GM18951 (cell line): ENCODE data around the gene TRPV6.

Source experiments
- POLR2A ChIP-seq: IDR thresholded peaks from 4 replicates; pipeline ENCODE4 v1.6.1; 2011; ENCODE audit warnings: mild to moderate bottlenecking; ENCODE audit not compliant: insufficient read length, insufficient read depth; ENCODE audit errors: extremely low read depth
- in situ Hi-C: fragments of 300-500 bp; cut with MboI; formaldehyde crosslinking; loops from one replicate; pipeline ENCODE4 v1.12.0; 2022; ENCODE audit warnings: low sequenced_read_pairs, mixed read lengths, inconsistent platforms; ENCODE audit not compliant: unreplicated experiment

TRPV6 gene

DNA sequence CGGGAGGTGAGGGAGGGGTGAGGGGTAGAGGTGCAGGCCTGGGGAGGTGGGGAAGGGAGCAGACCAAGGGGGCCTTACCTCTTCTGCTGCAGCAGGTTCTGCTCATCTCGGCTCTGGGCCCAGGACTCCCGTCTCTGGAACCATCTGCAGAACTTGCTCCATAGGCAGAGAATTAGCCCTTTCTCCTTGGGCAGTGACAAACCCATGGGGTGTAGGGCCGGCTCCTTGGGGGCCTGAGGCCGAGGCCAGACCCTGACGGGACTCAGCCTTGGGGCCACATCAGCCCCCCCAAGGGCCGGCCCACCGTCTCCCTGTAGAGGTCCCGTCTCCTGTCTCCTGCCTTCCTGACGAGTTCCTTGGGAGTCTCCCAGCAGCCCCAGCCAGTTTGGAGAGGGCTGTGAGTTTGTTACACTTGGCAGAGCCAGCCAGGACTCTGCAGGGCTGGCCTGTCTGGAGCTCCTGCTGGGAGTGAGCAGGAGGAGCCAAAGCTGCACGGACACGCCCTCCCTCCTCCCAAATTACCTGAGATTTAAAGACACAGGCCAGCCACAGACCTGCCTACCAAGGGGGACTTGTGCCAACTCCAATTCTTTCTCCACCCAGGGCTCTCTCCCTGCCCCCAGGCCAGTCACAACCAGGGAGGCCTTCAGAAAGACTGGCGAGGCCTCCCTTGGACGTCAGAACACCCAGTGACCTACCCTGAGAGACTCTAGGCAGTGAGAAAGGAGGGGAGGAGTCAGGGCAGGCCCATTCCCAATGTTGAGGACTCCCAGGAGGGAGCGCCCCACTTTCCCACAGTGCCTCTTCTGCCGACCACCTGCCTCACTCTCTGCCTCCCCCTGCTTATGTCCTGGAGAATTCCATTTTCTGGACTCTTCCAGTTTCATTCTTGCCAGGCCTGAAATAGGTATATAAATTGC, at the start of gene TRPV6:
TRPV6 (minus strand) TSS at position 435 of the 920 bp plus-strand sequence.
- no peak for TF ChIP-seq POLR2A
- in situ Hi-C loops, result no loop called here

DNA sequence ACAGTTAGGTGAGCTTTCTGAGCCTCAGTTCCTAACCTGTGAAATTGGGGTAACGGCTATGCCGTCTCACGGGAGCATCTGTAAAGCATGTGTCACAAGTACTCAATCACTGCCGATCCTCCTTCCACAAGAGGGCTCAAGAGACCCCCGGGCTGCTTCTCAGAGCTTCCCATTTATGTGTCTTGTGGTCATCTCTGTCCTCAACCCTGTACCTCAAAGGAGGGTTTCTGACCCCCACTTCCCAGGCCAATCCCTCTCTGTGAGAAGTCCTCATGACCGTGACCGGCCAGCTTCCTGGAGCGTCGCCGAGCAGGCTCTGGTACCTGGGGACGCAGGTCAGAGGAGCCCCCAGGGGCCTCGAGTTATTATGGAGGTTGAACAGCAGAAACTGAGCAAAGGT, 48.5 kb upstream of the TRPV6 start:
- in situ Hi-C loops, result no loop called here
- TF ChIP-seq POLR2A, result no peak

DNA sequence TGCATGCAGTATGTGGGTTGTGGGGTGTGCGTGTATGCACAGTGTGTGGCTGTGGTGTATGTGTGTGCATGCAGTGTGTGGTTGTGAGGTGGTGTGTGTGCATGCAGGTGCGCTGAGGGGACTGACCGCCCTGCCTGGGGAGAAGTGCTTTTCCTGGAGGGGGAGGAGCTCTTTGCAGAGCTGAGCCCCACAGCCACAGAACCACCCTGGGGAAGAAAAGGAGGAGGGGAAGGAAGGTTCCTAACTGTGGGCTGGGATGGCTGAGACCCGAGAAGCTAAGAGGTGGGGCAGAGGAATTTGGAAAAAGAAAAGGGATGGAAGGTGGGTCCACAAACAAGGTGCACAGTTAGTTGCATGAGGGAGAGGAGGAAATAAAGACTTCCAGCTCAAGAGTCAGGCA, 48.1 kb upstream of the TRPV6 start, which contains the start of gene TRPV5:
TRPV5 (minus strand) TSS at position 123 of the 400 bp plus-strand sequence. CDS start 287 bp downstream, outside the sequence.
- TF ChIP-seq POLR2A, result no peak
- in situ Hi-C loops, result no loop called here

DNA sequence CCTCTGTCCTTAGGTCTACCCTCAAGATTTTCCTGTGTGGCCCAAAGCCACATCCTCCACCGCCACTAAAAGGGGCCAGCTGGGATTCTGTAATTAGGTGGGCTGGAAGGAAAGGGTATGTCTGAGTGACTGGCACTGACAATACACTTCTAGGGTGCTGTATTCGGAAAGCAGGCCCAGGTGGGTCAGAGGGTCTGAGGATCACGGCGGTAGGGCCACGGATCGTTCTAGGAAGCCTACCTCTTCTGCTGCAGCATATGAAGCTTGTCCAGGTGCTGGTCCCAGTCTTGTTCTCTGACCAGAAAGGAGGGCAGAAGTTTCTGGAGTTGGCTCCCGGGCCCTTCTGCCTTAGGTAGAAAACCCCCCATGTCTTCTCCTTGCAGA, 47.5 kb upstream of the TRPV6 start:
- TF ChIP-seq POLR2A, result no peak
- in situ Hi-C loops, result no loop called here

DNA sequence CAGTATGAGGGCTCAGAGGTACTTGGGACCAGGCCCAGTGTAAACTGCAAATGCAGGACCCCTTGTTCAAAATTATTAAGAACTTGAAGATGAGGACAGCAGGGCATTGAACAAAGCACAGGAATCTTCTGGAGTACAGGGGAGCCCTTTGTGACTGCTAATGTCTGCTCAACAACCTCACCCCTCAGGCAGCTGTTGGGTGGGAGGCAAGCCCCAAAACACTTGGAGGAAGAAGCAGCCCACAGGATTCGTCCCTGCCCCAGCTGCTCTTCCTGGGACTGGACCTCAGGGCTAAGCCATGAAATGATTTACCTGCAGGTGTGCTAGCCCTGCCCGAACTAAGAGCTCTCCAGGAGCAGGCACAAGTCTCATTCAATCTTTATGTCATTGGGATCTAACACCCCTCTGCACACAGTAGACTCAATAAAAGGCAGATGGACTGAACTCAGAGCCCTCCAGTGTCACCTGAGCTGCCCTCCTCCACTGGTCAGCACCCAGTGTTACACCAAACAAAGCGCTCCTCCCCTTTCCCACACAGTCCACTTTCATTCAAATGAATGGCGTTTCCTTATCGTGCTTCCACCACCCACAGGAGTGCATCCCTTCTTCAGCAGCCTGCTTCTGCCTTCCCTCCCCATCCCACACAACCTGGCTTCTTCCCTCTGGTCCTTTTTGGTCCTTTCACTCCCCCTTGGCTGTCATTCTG, 47.0 kb upstream of the TRPV6 start:
- TF ChIP-seq POLR2A, result no peak
- in situ Hi-C loops, result no loop called here

DNA sequence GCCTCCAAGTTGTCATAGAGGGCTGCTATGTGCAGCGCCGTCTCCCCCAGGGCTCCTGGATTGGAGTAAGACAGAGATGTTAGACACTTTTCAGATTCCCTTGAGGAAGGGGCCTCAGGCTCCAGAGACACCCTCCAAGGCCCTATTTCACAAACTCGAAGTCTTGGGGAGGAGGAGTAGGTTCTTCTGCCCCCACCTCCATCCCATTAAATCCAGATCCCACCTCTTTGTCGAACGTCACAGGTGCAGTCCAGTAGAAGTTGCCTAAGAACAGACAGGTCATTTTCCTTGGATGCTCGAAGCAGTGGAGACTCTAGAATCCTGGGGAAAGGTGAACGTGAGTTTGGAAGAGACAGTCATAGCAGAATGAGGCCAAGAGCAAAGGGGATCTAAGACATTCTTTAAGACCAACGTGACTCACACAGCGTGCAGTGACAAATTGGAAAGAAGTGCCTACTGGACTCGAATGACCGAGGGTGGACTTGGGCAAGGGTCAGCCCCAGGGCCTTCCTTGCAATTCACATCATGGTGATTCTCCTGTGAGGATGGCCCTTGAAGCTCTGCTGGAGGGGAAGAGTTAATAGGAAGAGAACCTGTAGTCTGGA, 44.7 kb upstream of the TRPV6 start:
- in situ Hi-C loops, result no loop called here

DNA sequence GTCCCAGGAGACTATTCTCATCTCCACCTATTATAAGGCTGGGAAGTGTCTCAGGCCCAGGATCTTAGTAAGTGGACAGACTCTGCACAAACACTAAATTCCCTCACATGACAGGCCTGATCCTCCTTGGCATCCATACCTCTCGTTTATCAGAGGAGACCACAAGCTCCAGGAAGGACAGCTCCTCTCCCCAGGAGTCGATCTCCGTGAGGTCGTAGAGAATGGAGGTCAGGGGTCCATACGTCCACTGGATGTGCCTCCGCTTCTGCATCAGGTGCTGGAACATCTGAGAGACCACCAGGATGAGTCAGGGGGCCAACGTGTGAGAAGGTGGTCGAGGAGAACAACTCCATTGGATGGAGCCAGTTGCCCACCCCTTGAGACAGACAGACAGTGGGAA, 42.4 kb upstream of the TRPV6 start:
- TF ChIP-seq POLR2A, result no peak
- in situ Hi-C loops, result no loop called here

More for the DNA sequence above, 44.7 kb upstream of the TRPV6 start:
- TF ChIP-seq POLR2A, result no peak

DNA sequence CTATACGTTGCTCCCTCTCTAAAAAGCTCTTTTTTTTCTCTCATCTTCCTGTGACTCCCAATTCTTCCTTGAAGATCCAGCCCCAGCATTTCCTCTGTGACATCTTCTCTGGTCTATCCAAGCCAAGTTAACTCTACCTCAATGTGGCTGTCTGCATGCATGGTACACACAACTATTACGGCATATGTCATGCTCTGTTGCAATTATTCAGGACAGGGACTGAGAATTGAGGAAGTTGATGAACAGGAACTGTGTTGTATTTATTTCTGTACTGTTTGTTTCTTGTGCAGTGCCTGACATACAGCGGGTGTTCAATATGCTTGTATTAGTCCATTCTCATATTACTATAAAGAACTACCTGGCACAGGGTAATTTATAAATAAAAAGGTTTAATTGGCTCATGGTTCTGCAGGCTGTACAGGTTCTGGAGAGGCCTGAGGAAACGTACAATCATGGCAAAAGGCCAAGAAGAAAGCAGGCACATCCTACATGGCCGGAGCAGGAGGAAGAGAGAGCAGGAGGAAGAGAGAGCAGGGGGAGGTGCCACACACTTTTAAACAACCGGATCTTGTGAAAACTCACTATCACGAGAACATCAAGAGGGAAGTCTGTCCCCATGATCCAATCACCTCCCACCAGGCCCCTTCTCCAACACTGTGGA, 41.7 kb upstream of the TRPV6 start:
- TF ChIP-seq POLR2A, result no peak
- in situ Hi-C loops, result no loop called here

DNA sequence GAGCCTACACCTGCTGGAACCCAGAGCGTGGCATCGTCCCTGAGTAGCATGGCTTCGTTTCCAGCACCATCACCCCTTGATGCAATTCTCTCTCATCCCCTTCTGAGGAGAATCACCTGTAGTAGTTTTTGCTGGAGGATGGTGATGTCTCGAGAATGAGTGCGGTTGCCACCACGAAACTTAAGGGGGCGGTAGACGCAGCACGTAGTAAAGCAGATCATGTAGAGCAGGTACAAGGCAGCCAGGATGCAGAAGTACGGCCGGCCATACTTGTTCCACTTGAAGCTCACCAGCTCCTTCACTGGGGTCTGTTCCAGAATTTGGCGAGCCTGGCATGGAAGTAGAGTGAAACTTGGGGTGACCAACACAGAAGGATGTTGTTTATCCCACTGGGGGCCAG, 39.9 kb upstream of the TRPV6 start:
- no peak for TF ChIP-seq POLR2A
- in situ Hi-C loops, result no loop called here

DNA sequence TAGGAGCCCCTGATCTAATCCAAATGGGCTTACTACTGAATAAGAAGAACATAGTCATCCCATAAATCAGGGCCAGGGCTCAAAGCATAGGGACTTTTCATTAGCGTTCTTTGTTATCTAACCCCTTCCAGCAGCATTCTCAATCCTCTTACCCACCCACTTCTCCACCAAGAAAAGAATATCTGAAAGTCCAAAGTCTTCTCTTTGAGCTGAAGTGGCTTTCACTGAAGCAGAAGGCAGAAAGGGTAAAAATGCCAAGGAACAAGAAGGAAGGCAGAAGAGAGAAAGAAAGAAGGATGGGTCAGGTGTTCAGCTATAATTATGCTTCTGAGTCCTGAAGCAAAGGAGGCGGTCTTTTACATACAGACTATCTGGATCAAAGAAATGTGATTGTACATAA, 37.8 kb upstream of the TRPV6 start:
- no peak for TF ChIP-seq POLR2A
- in situ Hi-C loops, result no loop called here

DNA sequence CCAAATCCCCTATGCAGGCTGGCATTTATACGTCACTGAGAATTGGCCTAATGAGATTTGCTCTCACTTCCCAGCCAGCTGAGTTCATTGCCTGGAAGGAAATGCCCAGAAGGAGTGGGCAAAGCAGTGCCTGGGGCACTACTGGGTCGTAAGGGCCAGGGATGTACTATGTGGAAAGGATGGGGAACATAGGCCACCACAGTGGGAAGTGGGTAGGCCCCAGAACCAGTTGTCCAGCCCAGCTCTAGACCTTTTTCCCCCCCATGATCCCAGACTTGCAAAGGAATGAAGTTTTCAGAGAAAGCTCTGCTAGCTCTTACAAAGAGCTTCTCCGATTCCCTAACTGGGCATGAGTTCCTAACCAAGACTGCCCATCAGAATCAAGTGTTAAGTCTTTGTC, 34.1 kb upstream of the TRPV6 start:
- TF ChIP-seq POLR2A, result no peak
- in situ Hi-C loops, result no loop called here

DNA sequence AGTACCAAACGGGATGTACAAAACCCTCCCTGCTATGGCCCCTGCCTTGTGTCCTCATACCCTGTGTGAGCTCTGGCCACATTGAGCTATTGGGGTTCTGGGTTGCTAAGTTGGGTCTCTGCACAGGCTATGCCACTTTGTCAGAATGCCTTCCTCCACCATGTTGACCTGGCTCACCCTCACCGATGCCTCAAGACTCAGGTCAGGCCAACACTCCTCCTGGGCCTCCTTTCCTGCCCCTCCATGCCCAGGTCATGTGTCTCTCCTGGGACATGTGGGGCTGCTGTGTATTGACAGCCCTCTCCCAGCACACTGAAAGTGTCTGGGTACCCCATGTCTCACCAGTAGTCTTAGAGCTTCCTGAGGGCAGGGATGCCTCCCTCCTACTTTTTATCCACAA, 33.4 kb upstream of the TRPV6 start:
- in situ Hi-C loops, result no loop called here
- no peak for TF ChIP-seq POLR2A

DNA sequence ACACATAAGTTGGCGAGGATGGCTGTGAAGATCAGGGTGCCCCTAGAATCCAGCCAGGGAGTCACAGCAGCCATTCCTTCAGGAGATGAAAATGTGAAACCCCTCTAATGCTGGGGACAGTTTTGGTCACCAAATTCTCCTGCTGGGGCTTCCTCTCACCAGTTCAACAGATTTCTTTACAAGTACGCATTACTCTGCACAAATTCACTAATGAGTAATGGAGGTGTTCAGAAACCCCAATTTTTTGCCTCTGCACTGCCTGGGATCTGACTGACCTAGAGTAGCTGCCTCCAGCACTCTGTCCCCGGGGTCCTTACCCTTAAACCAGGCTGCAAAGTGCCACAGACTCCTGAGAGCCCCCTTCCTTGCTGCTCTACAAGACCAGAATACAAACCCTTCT, 31.9 kb upstream of the TRPV6 start:
- no peak for TF ChIP-seq POLR2A

More for the DNA sequence above, 31.9 kb upstream of the TRPV6 start:
- in situ Hi-C loops, result no loop called here
